SK-N-SH (cell line): ENCODE results near the gene CHST9. TPM values are rescaled to one million over a fixed set of nuclear protein-coding genes. Genes with fewer than 3 reads are reported as not detected.

Experiments
- CTCF ChIA-PET: fragments of 300-600, 350-600 bp; formaldehyde crosslinking; extraction: SDS; loops from one replicate; lab custom pipeline; 2021; lab: Yijun Ruan, JAX
- POLR2A ChIA-PET: fragments of 350-600 bp; sonication (Branson Sonifier 250); formaldehyde crosslinking; extraction: SDS; loops from one replicate; lab custom pipeline; 2020; ENCODE audit warnings: antibody characterized with exemption, inconsistent platforms; lab: Yijun Ruan, JAX
- DNase-seq: peaks from one replicate; pipeline ENCODE4 v3.0.0; 2012
- H2AFZ ChIP-seq: fragments of 200-600 bp; sonication (generic); 2 replicates; pipeline ENCODE4 v1.8.1; 2016; ENCODE audit warnings: antibody characterized with exemption, mild to moderate bottlenecking, low read depth
- H3F3A ChIP-seq: fragments of 200-600 bp; sonication (generic); replicated peaks from 2 replicates; pipeline ENCODE3; 2016; ENCODE audit warnings: antibody characterized with exemption, mild to moderate bottlenecking; ENCODE audit not compliant: insufficient read depth
- H3K27ac ChIP-seq, 2 experiments: fragments of 200-500 bp in 1 of 2; fragments of 200-600 bp in 1 of 2; sonication (Bioruptor generic) in 1 of 2; sonication (generic), shearing (Covaris generic) in 1 of 2; 2 replicates each; pipeline versions ENCODE4 v1.5.1 to v1.6.1; 2014 to 2016; ENCODE audit warnings: low read depth in 2 of 2, inconsistent platforms in 1 of 2, low read length in 1 of 2, mild to moderate bottlenecking in 1 of 2, mixed read lengths in 1 of 2
- H3K27me3 ChIP-seq: fragments of 200-600 bp; sonication (generic), shearing (Covaris generic); 2 replicates; pipeline ENCODE4 v1.6.1; 2016; ENCODE audit warnings: mixed run types; ENCODE audit not compliant: insufficient read depth
- H3K36me3 ChIP-seq, 2 experiments: fragments of 200-500 bp in 1 of 2; fragments of 200-600 bp in 1 of 2; sonication (Bioruptor generic) in 1 of 2; sonication (generic) in 1 of 2; replicated peaks in 1 of 2; 2 replicates each; pipeline versions ENCODE3 to v1.5.1; 2014 to 2016; ENCODE audit warnings: low read length in 1 of 2, mild to moderate bottlenecking in 1 of 2; ENCODE audit not compliant: insufficient read depth in 2 of 2, control insufficient read depth in 1 of 2
- H3K4me1 ChIP-seq, 2 experiments: fragments of 200-500 bp in 1 of 2; fragments of 200-600 bp in 1 of 2; sonication (Bioruptor generic) in 1 of 2; sonication (generic), shearing (Covaris generic) in 1 of 2; 2 replicates each; pipeline versions ENCODE4 v1.5.1 to v1.6.1; 2014 to 2016; ENCODE audit warnings: low read depth in 1 of 2, low read length in 1 of 2, mixed run types in 1 of 2; ENCODE audit not compliant: insufficient read depth in 2 of 2, control insufficient read depth in 1 of 2
- H3K4me2 ChIP-seq: fragments of 200-600 bp; sonication (generic), shearing (Covaris generic); 2 replicates; pipeline ENCODE4 v1.6.1; 2017; ENCODE audit warnings: mixed run types
- H3K4me3 ChIP-seq, 2 experiments: fragments of 200-500 bp in 1 of 2; fragments of 200-600 bp in 1 of 2; sonication (Bioruptor generic) in 1 of 2; sonication (generic), shearing (Covaris generic) in 1 of 2; 2 replicates each; pipeline versions ENCODE4 v1.5.1 to v1.8.1; 2014 to 2016; ENCODE audit warnings: low read depth in 2 of 2, inconsistent platforms in 1 of 2, low read length in 1 of 2, mild to moderate bottlenecking in 1 of 2, mixed read lengths in 1 of 2, moderate library complexity in 1 of 2
- H3K79me2 ChIP-seq: fragments of 200-600 bp; sonication (generic); 2 replicates; pipeline ENCODE4 v1.8.1; 2017; ENCODE audit warnings: mild to moderate bottlenecking; ENCODE audit not compliant: insufficient read depth
- H3K9ac ChIP-seq: fragments of 200-600 bp; sonication (generic); 2 replicates; pipeline ENCODE4 v1.6.1; 2017; ENCODE audit warnings: mixed run types
- H3K9me2 ChIP-seq: fragments of 200-600 bp; sonication (generic); 2 replicates; pipeline ENCODE4 v1.6.1; 2017; ENCODE audit warnings: mixed run types
- H3K9me3 ChIP-seq: fragments of 200-600 bp; sonication (generic); 2 replicates; pipeline ENCODE4 v1.6.1; 2017; ENCODE audit warnings: mixed run types, mild to moderate bottlenecking, moderate library complexity
- H4K20me1 ChIP-seq: fragments of 200-600 bp; sonication (generic); 2 replicates; pipeline ENCODE4 v1.6.1; 2017; ENCODE audit warnings: mild to moderate bottlenecking, mixed run types; ENCODE audit not compliant: insufficient read depth
- CHD2 ChIP-seq: fragments of 150-350 bp; IDR thresholded peaks from 2 replicates; pipeline ENCODE4 v1.6.1; 2018; ENCODE audit warnings: low read length; ENCODE audit not compliant: partially characterized antibody
- EP300 ChIP-seq, 2 experiments: IDR thresholded peaks; 2 replicates each; pipeline versions ENCODE4 v1.4.0 to v1.6.1; 2012; ENCODE audit warnings: borderline replicate concordance in 1 of 2, low read depth in 1 of 2, low read length in 1 of 2
- FOXJ3 ChIP-seq: sonication (generic); formaldehyde crosslinking; IDR thresholded peaks from 2 replicates; pipeline ENCODE4 v1.5.1; 2020; ENCODE audit warnings: mild to moderate bottlenecking, missing genetic modification reagents
- GABPA ChIP-seq: IDR thresholded peaks from 2 replicates; pipeline ENCODE4 v1.4.0; 2012; ENCODE audit warnings: low read depth, mild to moderate bottlenecking
- GATA2 ChIP-seq: sonication (generic); formaldehyde crosslinking; IDR thresholded peaks from 2 replicates; pipeline ENCODE4 v1.5.0; 2020; ENCODE audit warnings: mild to moderate bottlenecking, missing genetic modification reagents
- IRF3 ChIP-seq: fragments of 150-350 bp; IDR thresholded peaks from 2 replicates; pipeline ENCODE4 v1.6.1; 2016; ENCODE audit warnings: mild to moderate bottlenecking, low read depth, low read length
- JUND ChIP-seq: IDR thresholded peaks from 2 replicates; pipeline ENCODE4 v1.4.0; 2012
- MEF2A ChIP-seq: IDR thresholded peaks from 2 replicates; pipeline ENCODE4 v1.4.0; 2012; ENCODE audit warnings: low read depth, borderline replicate concordance
- MXI1 ChIP-seq: IDR thresholded peaks from 2 replicates; pipeline ENCODE4 v1.6.1; 2012; ENCODE audit warnings: mild to moderate bottlenecking, low read depth, low read length, improper control_type of control experiment
- NFIC ChIP-seq: IDR thresholded peaks from 2 replicates; pipeline ENCODE4 v1.4.0; 2012; ENCODE audit warnings: borderline replicate concordance
- PBX3 ChIP-seq: IDR thresholded peaks from 2 replicates; pipeline ENCODE4; 2012
- RCOR1 ChIP-seq: fragments of 150-350 bp; IDR thresholded peaks from 2 replicates; pipeline ENCODE4 v1.6.1; 2017; ENCODE audit warnings: antibody characterized with exemption, low read length
- RFX5 ChIP-seq: IDR thresholded peaks from 2 replicates; pipeline ENCODE4 v1.6.1; 2012; ENCODE audit warnings: mild to moderate bottlenecking, improper control_type of control experiment, low read length
- SMC3 ChIP-seq: IDR thresholded peaks from 2 replicates; pipeline ENCODE4 v1.6.1; 2012; ENCODE audit warnings: low read depth, low read length, improper control_type of control experiment
- TAF1 ChIP-seq: IDR thresholded peaks from 2 replicates; pipeline ENCODE4 v1.6.1; 2012; ENCODE audit warnings: low read depth, mild to moderate bottlenecking, low read length, moderate library complexity, borderline replicate concordance
- TCF12 ChIP-seq: IDR thresholded peaks from 2 replicates; pipeline ENCODE4 v1.4.0; 2012
- YY1 ChIP-seq: IDR thresholded peaks from 2 replicates; pipeline ENCODE4 v1.4.0; 2012; ENCODE audit warnings: low read depth, mild to moderate bottlenecking
- WGBS: methylation state at CpG from one replicate; pipeline ENCODE4 v1.1.6; 2017; ENCODE audit warnings: low lambda C conversion rate; 5-methylcytosine and 5-hydroxymethylcytosine counted together
- polyA plus RNA-seq, 3 experiments: library from polyadenylated mRNA; depleted of rRNA; stranded (reverse); fragments of >200 nt; gene quantifications; 2 replicates each; pipeline ENCODE4 v1.2.3, GENCODE V29; 2012
- TF ChIP-seq, protein P1 (sequence below): IDR thresholded peaks from 2 replicates; pipeline ENCODE4 v1.4.0; 2012; ENCODE audit warnings: low read depth
- TF ChIP-seq, protein P2 (sequence below): fragments of 200-600 bp; sonication (generic); IDR thresholded peaks from 2 replicates; pipeline ENCODE4 v1.6.1; 2017; ENCODE audit warnings: antibody characterized with exemption, mild to moderate bottlenecking, moderate library complexity

Gene CHST9
- polyA plus RNA-seq, 1 of the 3 experiments (the other 2 are of a cell fraction), result not detected

DNA sequence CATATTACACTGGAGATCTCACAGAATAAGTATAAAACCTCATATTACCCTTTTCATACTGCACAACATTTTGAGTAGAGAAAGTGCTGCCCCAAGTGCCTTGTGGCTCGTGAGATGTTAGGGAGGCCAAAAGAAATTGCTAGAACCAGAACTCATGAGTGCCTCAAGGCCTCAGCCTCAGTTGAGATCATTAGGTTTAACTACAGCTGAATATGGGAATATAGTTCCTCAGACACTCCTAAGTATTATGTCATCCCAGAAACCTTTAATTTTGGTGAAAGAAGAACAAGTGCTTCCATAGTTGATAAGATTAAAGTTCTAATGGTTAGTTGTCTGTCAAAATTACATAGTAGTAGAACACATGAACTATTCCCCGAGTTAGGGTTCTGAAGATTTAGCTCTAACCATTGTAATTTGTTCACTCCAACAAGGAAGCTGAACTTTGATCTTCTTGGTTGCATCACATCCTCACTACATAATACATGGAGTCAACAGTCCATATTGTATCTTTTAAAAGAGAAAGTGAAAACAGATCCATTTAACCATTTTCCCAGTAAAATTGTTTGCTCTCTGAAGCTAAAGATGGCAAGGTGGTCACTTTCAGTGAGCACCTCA lies 310.0 kb downstream of the CHST9 start:
- H2AFZ ChIP-seq, result no peak overlapping the region
- DNase-seq, result no peak
- ChIA-PET CTCF (no interaction called here), POLR2A (no interaction called here)
- H3K9me3 ChIP-seq, result no peaks in the 10 kb centered on the region
- H3K9ac ChIP-seq, result no peak overlapping the region
- H3K4me3 ChIP-seq, result no peak overlapping the region
- H3K79me2 ChIP-seq, result no peaks in the 10 kb centered on the region
- no peaks in the 10 kb centered on the region for H3K4me1 ChIP-seq
- TF ChIP-seq FOXJ3 (CRISPR knock-in tag), result no peak
- no peak for TF ChIP-seq RFX5
- no peak for TF ChIP-seq PBX3
- TF ChIP-seq, protein P1, sequence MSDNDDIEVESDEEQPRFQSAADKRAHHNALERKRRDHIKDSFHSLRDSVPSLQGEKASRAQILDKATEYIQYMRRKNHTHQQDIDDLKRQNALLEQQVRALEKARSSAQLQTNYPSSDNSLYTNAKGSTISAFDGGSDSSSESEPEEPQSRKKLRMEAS, result no peak
- TF ChIP-seq JUND, result no peak
- TF ChIP-seq CHD2, result no peak
- no peak for TF ChIP-seq GABPA
- TF ChIP-seq RCOR1, result no peak
- TF ChIP-seq YY1, result no peak
- TF ChIP-seq EP300 (IDR thresholded peaks at IDR 0.05; ENCODE audit: borderline replicate concordance in 1 of 2, low read depth in 1 of 2, low read length in 1 of 2), result no peak
- TF ChIP-seq MXI1, result no peak
- TF ChIP-seq, protein P2, sequence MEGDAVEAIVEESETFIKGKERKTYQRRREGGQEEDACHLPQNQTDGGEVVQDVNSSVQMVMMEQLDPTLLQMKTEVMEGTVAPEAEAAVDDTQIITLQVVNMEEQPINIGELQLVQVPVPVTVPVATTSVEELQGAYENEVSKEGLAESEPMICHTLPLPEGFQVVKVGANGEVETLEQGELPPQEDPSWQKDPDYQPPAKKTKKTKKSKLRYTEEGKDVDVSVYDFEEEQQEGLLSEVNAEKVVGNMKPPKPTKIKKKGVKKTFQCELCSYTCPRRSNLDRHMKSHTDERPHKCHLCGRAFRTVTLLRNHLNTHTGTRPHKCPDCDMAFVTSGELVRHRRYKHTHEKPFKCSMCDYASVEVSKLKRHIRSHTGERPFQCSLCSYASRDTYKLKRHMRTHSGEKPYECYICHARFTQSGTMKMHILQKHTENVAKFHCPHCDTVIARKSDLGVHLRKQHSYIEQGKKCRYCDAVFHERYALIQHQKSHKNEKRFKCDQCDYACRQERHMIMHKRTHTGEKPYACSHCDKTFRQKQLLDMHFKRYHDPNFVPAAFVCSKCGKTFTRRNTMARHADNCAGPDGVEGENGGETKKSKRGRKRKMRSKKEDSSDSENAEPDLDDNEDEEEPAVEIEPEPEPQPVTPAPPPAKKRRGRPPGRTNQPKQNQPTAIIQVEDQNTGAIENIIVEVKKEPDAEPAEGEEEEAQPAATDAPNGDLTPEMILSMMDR, result no peak
- no peak for TF ChIP-seq MEF2A
- no peaks in the 10 kb centered on the region for H3K27me3 ChIP-seq
- no peak overlapping the region for H3K27ac ChIP-seq
- no peak overlapping the region for H3K4me2 ChIP-seq
- H4K20me1 ChIP-seq, result no peaks in the 10 kb centered on the region
- H3K9me2 ChIP-seq, result no peaks in the 10 kb centered on the region
- no peaks in the 10 kb centered on the region for H3F3A ChIP-seq
- H3K36me3 ChIP-seq, result no peaks in the 10 kb centered on the region
- 14% methylated on average over 2 of the region's 2 CpGs for WGBS

DNA sequence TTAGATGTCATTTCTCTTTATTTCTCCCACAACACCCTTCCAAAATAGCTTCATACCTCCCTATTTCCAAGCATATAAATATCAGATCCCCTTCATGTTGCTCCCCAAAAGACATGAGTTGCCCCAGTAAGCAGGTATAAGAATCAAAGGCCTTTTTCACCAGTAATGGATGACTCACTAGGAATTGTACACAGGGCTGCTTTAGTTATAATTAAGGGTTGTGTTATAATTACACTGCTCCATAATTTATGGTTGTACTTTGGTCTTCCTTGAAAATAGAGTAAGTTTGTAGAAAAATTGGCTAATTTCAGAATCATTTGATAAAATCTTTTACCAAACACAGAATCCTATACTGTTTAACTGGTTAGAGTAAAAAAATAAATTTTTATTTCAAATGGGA lies 310.8 kb downstream of the CHST9 start:
- Histone ChIP-seq H3K36me3 (no peaks in the 10 kb centered on the region), H3K4me2 (no peak overlapping the region), H3K79me2 (no peaks in the 10 kb centered on the region), H3K9ac (no peak overlapping the region), H3K27ac (no peak overlapping the region), H2AFZ (no peak overlapping the region), H3K4me3 (no peak overlapping the region), H3K27me3 (no peaks in the 10 kb centered on the region), H3K4me1 (no peaks in the 10 kb centered on the region; a peak in 1 of 4 replicates), H3K9me2 (no peaks in the 10 kb centered on the region), H3K9me3 (no peaks in the 10 kb centered on the region), H4K20me1 (no peaks in the 10 kb centered on the region), H3F3A (no peaks in the 10 kb centered on the region)
- POLR2A ChIA-PET, result no interaction called here
- no peak for TF ChIP-seq FOXJ3 (CRISPR knock-in tag)
- no peak for TF ChIP-seq SMC3
- no peak for TF ChIP-seq TAF1
- no peak for TF ChIP-seq TCF12
- TF ChIP-seq GATA2 (CRISPR knock-in tag), result no peak
- TF ChIP-seq YY1, result no peak
- no peak for TF ChIP-seq EP300 (IDR thresholded peaks at IDR 0.05; ENCODE audit: borderline replicate concordance in 1 of 2, low read depth in 1 of 2, low read length in 1 of 2)
- TF ChIP-seq NFIC, result no peak
- TF ChIP-seq IRF3, result no peak
- TF ChIP-seq, all 33 proteins: peak for 0
- DNase-seq, result no peak
- CTCF ChIA-PET, result no interaction called here
